NCI-H1436 treated with DMSO at 0.1 percent for 48 hours (cell line): Measurements from ENCODE around the gene AUNIP.

ENCODE experiments used
- DNase-seq: peaks from one replicate; lab custom pipeline; 2025; lab: John Stamatoyannopoulos, UW

The AUNIP gene

GRCh38 chr1:25828491-25828890 lies 30.8 kb downstream of the AUNIP start:
- no peak for DNase-seq

GRCh38 chr1:25826571-25826970 lies 32.7 kb downstream of the AUNIP start:
- DNase-seq, result no peak

- DNase-seq, result no peak
Measured at GRCh38 chr1:25825605-25826004, 33.7 kb downstream of the AUNIP start.

- DNase-seq, result no peak
Measured at GRCh38 chr1:25821630-25822091, 37.6 kb downstream of the AUNIP start.

- DNase-seq, result no peak
Measured at GRCh38 chr1:25821112-25821476, 38.2 kb downstream of the AUNIP start.

- DNase-seq, result no peak
Measured at GRCh38 chr1:25820247-25821111, 38.8 kb downstream of the AUNIP start.

GRCh38 chr1:25819491-25820246 lies 39.6 kb downstream of the AUNIP start, which contains the start of gene MTFR1L:
MTFR1L (plus strand) TSS chr1:25819954; CDS start chr1:25823105, 3,151 bp downstream.
- DNase-seq, result no peak

- no peak for DNase-seq
Measured at GRCh38 chr1:25818569-25818968, 40.7 kb downstream of the AUNIP start.

- DNase-seq, result no peak
Measured at GRCh38 chr1:25817840-25818501, 41.3 kb downstream of the AUNIP start.

GRCh38 chr1:25816112-25816718 lies 43.0 kb downstream of the AUNIP start:
- no peak for DNase-seq

GRCh38 chr1:25815208-25816111 lies 43.8 kb downstream of the AUNIP start:
- DNase-seq, result no peak

GRCh38 chr1:25814549-25815087 lies 44.6 kb downstream of the AUNIP start:
- DNase-seq, result no peak

- DNase-seq, result no peak
Measured at GRCh38 chr1:25813734-25814471, 45.4 kb downstream of the AUNIP start.

- DNase-seq, result no peak
Measured at GRCh38 chr1:25813071-25813733, 46.1 kb downstream of the AUNIP start.

GRCh38 chr1:25811384-25812082 lies 47.7 kb downstream of the AUNIP start:
- no peak for DNase-seq

GRCh38 chr1:25810341-25811299 lies 48.6 kb downstream of the AUNIP start:
- no peak for DNase-seq

GRCh38 chr1:25809929-25810328 lies 49.3 kb downstream of the AUNIP start:
- no peak for DNase-seq
